Activated T-cell treated with anti-CD3 and anti-CD28 coated beads for 1 hour (primary cell): ENCODE data around the gene FNDC3A.
"Not testable (repeated sequence)": the region's sequence is repeated elsewhere in the genome, so short reads cannot be mapped to it uniquely, and the experiment has no call there.

Experiments used
- DNase-seq: peaks from one replicate; pipeline ENCODE4 v3.0.0-alpha.2; 2020; ENCODE audit warnings: low read depth

The FNDC3A gene

GRCh38 chr13:49097374-49097773, 121.7 kb downstream of the FNDC3A start:
- no peak for DNase-seq

- no peak for DNase-seq
Observed at GRCh38 chr13:49098198-49098597, 122.5 kb downstream of the FNDC3A start.

GRCh38 chr13:49098771-49099512, 123.2 kb downstream of the FNDC3A start:
- no peak for DNase-seq

GRCh38 chr13:49099513-49099877, 123.8 kb downstream of the FNDC3A start:
- DNase-seq = no peak

- no peak for DNase-seq
Observed at GRCh38 chr13:49100637-49101570, 125.2 kb downstream of the FNDC3A start.

- DNase-seq = no peak
Observed at GRCh38 chr13:49108196-49108595, 132.5 kb downstream of the FNDC3A start.

GRCh38 chr13:49110122-49110912, 134.6 kb downstream of the FNDC3A start:
- DNase-seq = peak; percentile 58

- DNase-seq = no peak
Observed at GRCh38 chr13:49110913-49111170, 135.1 kb downstream of the FNDC3A start.

GRCh38 chr13:49112782-49113525, 137.2 kb downstream of the FNDC3A start:
- no peak for DNase-seq

- no peak for DNase-seq
Observed at GRCh38 chr13:49113526-49114286, 138.0 kb downstream of the FNDC3A start.

GRCh38 chr13:49116873-49117272, 141.2 kb downstream of the FNDC3A start:
- no peak for DNase-seq

- not testable (repeated sequence) for DNase-seq
Observed at GRCh38 chr13:49118455-49118854, 142.7 kb downstream of the FNDC3A start.

GRCh38 chr13:49124693-49125304, 149.1 kb downstream of the FNDC3A start:
- DNase-seq = no peak

- no peak for DNase-seq
Observed at GRCh38 chr13:49125964-49126524, 150.3 kb downstream of the FNDC3A start.

GRCh38 chr13:49132479-49133002, 156.8 kb downstream of the FNDC3A start:
- DNase-seq = no peak

- DNase-seq = no peak
Observed at GRCh38 chr13:49134305-49134704, 158.6 kb downstream of the FNDC3A start.

- DNase-seq = not testable (repeated sequence)
Observed at GRCh38 chr13:49137138-49137643, 161.5 kb downstream of the FNDC3A start.

- DNase-seq = no peak
Observed at GRCh38 chr13:49140910-49141611, 165.3 kb downstream of the FNDC3A start.

GRCh38 chr13:49146950-49147355, 171.2 kb downstream of the FNDC3A start:
- no peak for DNase-seq
